Right lobe of liver (tissue), 6 donors: ENCODE results near the gene TBC1D2B. TPM values are rescaled to one million over a fixed set of nuclear protein-coding genes. Genes with fewer than 3 reads are reported as not detected.
"Not testable (repeated sequence)": the region's sequence is repeated elsewhere in the genome, so short reads cannot be mapped to it uniquely, and the experiment has no call there.

Experiments used
- ATAC-seq, 4 donors: fragments of 200-7000 bp; cut with Tn5 transposase; one replicate each; pipeline ENCODE4 v1.9.1; 2020; ENCODE audit warnings: mild to moderate bottlenecking in 4 of 4, moderate library complexity in 4 of 4
- DNase-seq, 3 donors: peaks; one replicate each; pipeline ENCODE4 v3.0.0-alpha.2; 2020
- H3K27ac ChIP-seq, 3 donors: fragments of 200-600 bp; one replicate each; pipeline ENCODE4 v1.8.0; 2022
- H3K27me3 ChIP-seq, 2 donors: fragments of 200-600 bp; one replicate each; pipeline ENCODE4 v1.8.0; 2022
- H3K36me3 ChIP-seq, 4 donors: fragments of 200-600 bp; sonication (generic) in 1 of 4; one replicate each; pipeline versions ENCODE4 v1.5.1 to v1.8.0; 2017 to 2022; ENCODE audit warnings: control low read depth in 1 of 4
- H3K4me1 ChIP-seq, 4 donors: fragments of 200-600 bp; sonication (generic) in 1 of 4; one replicate each; pipeline versions ENCODE4 v1.5.1 to v1.8.0; 2017 to 2022; ENCODE audit warnings: control low read depth in 1 of 4
- H3K4me3 ChIP-seq, 3 donors: fragments of 200-600 bp; one replicate each; pipeline ENCODE4 v1.8.0; 2022
- H3K9me3 ChIP-seq, 4 donors: fragments of 200-600 bp; sonication (generic) in 1 of 4; one replicate each; pipeline versions ENCODE4 v1.5.1 to v1.8.0; 2017 to 2022; ENCODE audit warnings: control low read depth in 1 of 4
- CTCF ChIP-seq, 4 donors: fragments of 200-600 bp in 3 of 4; fragments of 450-650 bp in 1 of 4; IDR thresholded peaks; one replicate each; pipeline versions ENCODE4 v1.5.1 to v1.8.0; 2016 to 2022; ENCODE audit warnings: antibody characterized with exemption in 4 of 4, mild to moderate bottlenecking in 2 of 4
- POLR2A ChIP-seq: fragments of 450-650 bp; IDR thresholded peaks from one replicate; pipeline ENCODE4 v1.6.1; 2017; ENCODE audit warnings: antibody characterized with exemption, mild to moderate bottlenecking
- WGBS: methylation state at CpG from one replicate; pipeline ENCODE4 v1.1.6; 2018; ENCODE audit warnings: low coverage, low lambda C conversion rate; ENCODE audit not compliant: insufficient coverage; ENCODE audit errors: missing lambda C conversion rate; 5-methylcytosine and 5-hydroxymethylcytosine counted together
- intact Hi-C, 2 donors: fragments of 100-400 bp; cut with DNase I; formaldehyde crosslinking; loops; one replicate each; pipeline versions ENCODE4 v1.11.2 to v1.14.1; 2022
- total RNA-seq, 6 experiments: library from RNA; depleted of rRNA in 2 of 6; stranded (reverse); fragments of >200 nt in 2 of 6; fragmentation: NEBNext Ultra II Directional in 3 of 6; extraction: Animal tissue kit (Norgen Biotek cat#: 25700) in 3 of 6; gene quantifications; one replicate each; pipeline versions ENCODE4 v1.1.0 to v1.2.4, GENCODE V29; 2016 to 2023
- donor health status: DM: no; HTN: yes; CAD: no.
- donor health status: DM: no; HTN: no; CAD: no.
- donor health status: DM: no; HTN: no; CAD: no.
- donor health status: DM: no; HTN: yes; CAD: no.
- donor health status: DM: no; HTN: yes; CAD: no.

TBC1D2B gene
- total RNA-seq, 6 experiments from 2014 or later, result 23.7 to 81.4 (median 29.6) TPM

GRCh38 chr15:77969055-77969454, 108.5 kb downstream of the TBC1D2B start:
- no peak overlapping the region for H3K27ac ChIP-seq
- intact Hi-C loops, result no loop called here
- H3K4me3 ChIP-seq, result no peak overlapping the region
- DNase-seq, result no peak
- TF ChIP-seq CTCF (IDR thresholded peaks at IDR 0.05) (no peak), POLR2A (no peak)
- no peak for ATAC-seq
- H3K4me1 ChIP-seq, result no peaks in the 10 kb centered on the region
- no peaks in the 10 kb centered on the region for H3K27me3 ChIP-seq
- H3K36me3 ChIP-seq, result no peaks in the 10 kb centered on the region
- WGBS, result 70% methylated on average over 2 of the region's 2 CpGs
- H3K9me3 ChIP-seq, result no peaks in the 10 kb centered on the region

GRCh38 chr15:77967798-77968197, 109.7 kb downstream of the TBC1D2B start:
- Histone ChIP-seq H3K27me3 (no peaks in the 10 kb centered on the region), H3K9me3 (no peaks in the 10 kb centered on the region), H3K36me3 (no peaks in the 10 kb centered on the region), H3K4me3 (no peak overlapping the region), H3K4me1 (no peaks in the 10 kb centered on the region), H3K27ac (no peak overlapping the region)
- TF ChIP-seq POLR2A, result no peak
- no peak for TF ChIP-seq CTCF (IDR thresholded peaks at IDR 0.05)
- DNase-seq, result no peak
- ATAC-seq, result peak in 2 of 4 donors; percentile 13 to 43
- 21% methylated on average over 1 of the region's 1 CpG for WGBS
- intact Hi-C loops, result no loop called here

GRCh38 chr15:77967235-77967615, 110.3 kb downstream of the TBC1D2B start:
- ATAC-seq (peak in 1 of 4 donors; percentile 18), DNase-seq (peak in 1 of 3 donors; percentile 3)
- H3K27ac ChIP-seq, H3K4me3 ChIP-seq, H3K36me3 ChIP-seq, H3K27me3 ChIP-seq, H3K9me3 ChIP-seq, intact Hi-C loops, H3K4me1 ChIP-seq: not testable (repeated sequence)
- WGBS, result 42% methylated on average over 2 of the region's 5 CpGs

GRCh38 chr15:77966540-77967234, 110.8 kb downstream of the TBC1D2B start:
- peak in 1 of 3 donors; percentile 56 for DNase-seq
- ATAC-seq, result peak; percentile 87 to 94 (median 93)
- intact Hi-C loops, result no loop called here

More at GRCh38 chr15:77966540-77967234, 110.8 kb downstream of the TBC1D2B start:
- WGBS, result 1% methylated on average over 4 of the region's 4 CpGs
- Histone ChIP-seq H3K27me3 (no peaks in the 10 kb centered on the region), H3K9me3 (no peaks in the 10 kb centered on the region), H3K27ac (no peak overlapping the region), H3K36me3 (no peaks in the 10 kb centered on the region), H3K4me3 (no peak overlapping the region), H3K4me1 (no peaks in the 10 kb centered on the region)
- TF ChIP-seq POLR2A, result no peak
- peak; percentile 72 to 89 (median 82) for TF ChIP-seq CTCF (IDR thresholded peaks at IDR 0.05)
